GM11168 (cell line): ENCODE results near the gene TBX3.

Experiments used
- in situ Hi-C: fragments of 300-500 bp; cut with MboI; formaldehyde crosslinking; loops from one replicate; pipeline ENCODE4 v1.12.0; 2022; ENCODE audit warnings: low sequenced_read_pairs; ENCODE audit not compliant: unreplicated experiment

The TBX3 gene

DNA sequence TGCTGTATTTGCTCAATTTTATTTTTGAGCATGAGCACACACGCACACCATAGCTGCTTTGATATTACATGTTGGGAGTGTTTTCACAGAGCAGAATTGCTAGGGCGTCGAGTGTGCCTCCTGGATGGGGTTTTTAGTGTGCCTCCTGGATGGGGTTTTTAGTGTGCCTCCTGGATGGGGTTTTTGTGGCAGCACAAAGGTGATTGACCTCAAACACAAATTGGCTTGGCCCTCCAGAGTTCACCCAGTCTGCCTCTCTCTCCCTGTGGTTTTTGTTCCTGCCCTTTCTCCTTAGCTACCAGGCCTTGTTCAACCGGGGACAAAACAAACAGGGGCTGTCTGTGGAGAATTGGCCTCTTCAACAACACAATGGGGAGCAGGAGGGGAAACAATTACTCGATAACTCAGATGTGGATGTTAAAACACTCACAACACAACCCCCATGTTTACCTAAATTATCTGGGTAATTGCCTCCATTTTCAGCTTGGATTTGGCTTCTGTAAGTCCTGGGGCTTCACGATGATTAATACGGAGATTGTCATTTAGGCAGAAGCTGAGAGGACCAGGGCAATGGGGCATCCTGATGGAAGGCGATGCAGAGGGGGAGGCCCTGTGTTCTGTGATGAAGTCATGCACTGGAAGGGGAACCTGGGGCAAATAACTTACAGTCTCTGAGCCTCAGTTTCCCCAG lies 26.9 kb downstream of the TBX3 start:
- in situ Hi-C loops: loop anchor here (25.0 kb wide), 1 partner anchor 1255 kb away; no protein-coding TSS in a partner anchor

DNA sequence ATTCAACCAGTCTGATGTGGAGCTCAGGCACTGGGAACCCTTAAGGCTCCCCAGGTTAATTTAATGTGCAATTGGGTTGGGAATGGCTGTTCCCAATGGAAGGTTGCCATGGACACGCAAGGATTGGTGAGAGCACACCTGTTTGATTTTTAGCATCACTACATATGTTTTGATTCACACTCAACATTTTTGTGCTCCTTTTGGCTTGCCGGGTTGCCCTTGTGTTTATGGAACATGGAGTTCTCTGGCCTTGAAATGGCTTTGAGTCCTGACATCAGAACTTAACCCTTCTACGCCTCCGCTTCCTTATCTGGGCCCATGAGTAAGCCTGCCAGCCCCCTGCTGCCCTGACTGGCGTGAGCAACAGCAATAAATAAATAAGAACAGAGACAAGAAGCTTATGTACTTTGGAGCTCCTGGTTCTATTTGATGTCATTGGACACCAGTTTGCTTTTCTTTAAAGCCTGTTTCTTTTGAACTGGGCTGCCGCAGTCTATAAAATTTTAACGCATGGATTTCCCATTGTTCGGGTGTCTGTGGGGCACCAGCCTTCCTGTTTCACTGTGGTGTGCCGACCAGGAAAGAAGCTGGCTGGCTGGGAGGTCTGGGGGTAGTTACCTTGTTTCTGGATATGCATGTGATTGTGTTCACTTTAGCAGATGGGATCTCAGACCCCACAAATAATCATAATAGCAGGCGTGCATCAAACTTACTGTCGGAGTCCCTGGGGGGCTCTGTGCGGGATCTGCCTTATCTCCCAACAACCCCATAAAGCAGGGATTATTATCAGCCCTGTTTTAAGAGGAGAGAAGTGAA lies 27.8 kb downstream of the TBX3 start:
- in situ Hi-C loops: loop anchor here (25.0 kb wide), 1 partner anchor 1256 kb away; no protein-coding TSS in a partner anchor

- in situ Hi-C loops: loop anchor here (25.0 kb wide), 1 partner anchor 1113 kb away; no protein-coding TSS in a partner anchor
Observed at GRCh38 chr12:114649585-114649984, 34.4 kb downstream of the TBX3 start.

GRCh38 chr12:114648711-114649110 lies 35.3 kb downstream of the TBX3 start:
- in situ Hi-C loops: loop anchor here (25.0 kb wide), 1 partner anchor 1114 kb away; no protein-coding TSS in a partner anchor

GRCh38 chr12:114638790-114639435 lies 45.1 kb downstream of the TBX3 start:
- in situ Hi-C loops: loop anchor here (25.0 kb wide), 1 partner anchor 1123 kb away; no protein-coding TSS in a partner anchor

- in situ Hi-C loops: loop anchor here (25.0 kb wide), 1 partner anchor 1125 kb away; no protein-coding TSS in a partner anchor
Observed at GRCh38 chr12:114636723-114637480, 47.1 kb downstream of the TBX3 start.

DNA sequence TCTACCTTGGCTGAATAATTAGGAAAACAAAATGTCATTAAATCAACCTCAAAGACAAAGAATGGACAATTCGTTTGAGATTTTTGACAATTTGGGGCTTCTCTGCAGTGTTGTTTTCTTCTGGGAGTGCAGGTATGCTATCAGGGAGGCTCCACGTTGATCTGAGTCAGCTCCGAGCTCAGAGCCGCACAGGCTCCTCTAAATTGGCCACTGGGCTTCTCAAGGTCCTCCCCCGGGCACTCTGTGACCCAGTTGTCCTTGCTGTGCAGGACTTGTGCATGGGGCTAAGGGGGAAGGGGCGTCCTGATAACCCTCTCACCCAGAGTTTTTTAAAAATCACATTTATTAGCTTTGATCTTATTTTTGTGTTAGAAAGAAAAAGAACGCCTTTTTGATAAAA lies 52.7 kb downstream of the TBX3 start:
- in situ Hi-C loops: loop anchor here (25.0 kb wide), 1 partner anchor 1131 kb away; no protein-coding TSS in a partner anchor

DNA sequence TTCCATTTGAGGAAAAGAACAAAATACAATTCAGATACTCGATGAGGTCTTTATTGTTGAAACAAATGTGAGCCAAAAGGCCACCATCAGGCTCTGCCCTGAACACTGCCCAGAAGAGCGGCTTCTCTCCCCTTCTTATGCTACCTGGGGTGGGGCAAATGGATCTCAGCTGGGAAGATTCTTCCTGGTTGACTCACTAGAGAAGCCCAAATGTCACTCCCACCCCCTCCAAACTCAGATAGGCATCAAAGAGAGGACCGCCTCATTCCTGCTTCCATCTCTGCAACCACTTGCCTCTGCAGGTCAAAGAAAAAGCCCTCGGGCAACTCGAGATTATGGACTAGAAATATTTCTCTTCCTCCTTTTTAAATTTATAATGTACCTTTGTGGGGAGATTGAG lies 55.8 kb downstream of the TBX3 start:
- in situ Hi-C loops: loop anchor here (25.0 kb wide), 1 partner anchor 1134 kb away; no protein-coding TSS in a partner anchor

GRCh38 chr12:114627393-114627792 lies 56.6 kb downstream of the TBX3 start:
- in situ Hi-C loops: loop anchor here (25.0 kb wide), 1 partner anchor 1135 kb away; no protein-coding TSS in a partner anchor

DNA sequence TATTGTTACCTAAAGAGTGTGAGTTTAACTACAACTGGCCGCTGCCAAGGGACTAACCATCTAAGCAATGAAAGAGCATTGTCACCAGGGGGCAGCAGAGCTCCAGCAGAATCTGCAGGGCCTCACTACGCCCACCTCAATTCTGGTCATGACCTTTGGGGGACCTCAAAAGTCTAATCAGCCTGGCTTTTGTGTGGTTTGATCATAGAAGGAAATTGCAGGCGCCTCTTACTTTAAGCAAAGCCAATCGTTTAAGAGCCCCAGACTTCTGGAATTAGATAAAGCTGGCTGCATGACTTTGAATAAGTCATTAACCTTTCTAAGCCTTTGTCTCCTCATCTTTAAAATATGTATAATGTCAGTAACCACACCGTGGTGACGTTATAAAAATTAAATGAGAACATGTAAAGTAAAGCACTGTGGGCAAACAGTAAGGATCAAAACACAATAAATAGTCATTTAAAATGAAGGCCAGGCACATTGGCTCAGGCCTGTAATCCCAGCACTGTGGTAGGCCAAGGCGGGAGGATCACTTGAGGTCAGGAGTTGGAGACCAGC lies 58.6 kb downstream of the TBX3 start:
- in situ Hi-C loops: loop anchor here (25.0 kb wide), 1 partner anchor 1137 kb away; no protein-coding TSS in a partner anchor

- in situ Hi-C loops: no loop called here
Observed at GRCh38 chr12:114623737-114624136, 60.2 kb downstream of the TBX3 start.
